ENCODE data around the gene PXMP2.

PXMP2 gene

DNA sequence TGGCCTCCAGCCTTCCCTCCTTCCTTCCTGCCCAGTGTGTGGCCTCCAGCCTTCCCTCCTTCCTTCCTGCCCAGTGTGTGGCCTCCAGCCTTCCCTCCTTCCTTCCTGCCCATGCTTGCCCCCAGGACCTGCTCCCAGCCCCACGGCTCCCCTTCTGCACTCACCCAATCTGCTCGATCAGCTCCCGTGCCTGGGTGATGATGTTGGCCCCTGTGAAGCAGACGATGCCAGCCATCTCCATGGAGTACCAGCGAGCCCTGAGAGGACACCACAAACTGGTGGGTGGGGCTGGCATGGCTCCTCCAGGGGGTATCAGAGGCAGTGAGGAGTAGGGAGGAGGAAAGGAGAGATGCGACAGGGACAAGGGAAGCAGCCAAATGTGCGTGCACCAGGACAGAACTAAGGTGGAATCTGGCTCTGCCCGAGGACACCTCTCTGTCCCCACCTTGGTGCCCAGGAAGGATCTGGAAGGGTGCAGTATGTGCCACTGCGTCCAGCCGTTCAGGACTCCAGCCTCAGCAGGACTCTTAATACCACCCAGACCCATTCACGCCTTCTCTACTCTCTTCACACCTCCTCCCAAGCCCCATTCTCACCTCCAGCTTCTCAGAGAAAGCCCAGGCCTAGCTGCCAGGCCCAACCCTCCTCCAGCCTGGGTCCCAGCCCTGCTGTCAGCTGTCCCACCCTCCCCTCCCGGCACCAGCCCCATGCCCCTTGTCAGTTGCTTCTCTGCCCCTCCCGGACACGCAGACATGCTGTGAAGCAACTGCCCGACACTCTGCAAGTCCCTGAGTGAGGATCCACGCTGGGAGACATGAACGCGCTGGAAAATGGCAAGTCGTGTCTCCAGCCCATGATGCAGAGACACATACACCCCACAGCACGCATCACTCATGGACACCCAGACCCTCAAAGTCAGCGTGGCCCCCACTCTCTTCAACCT lies 22.9 kb upstream of the PXMP2 start:
- no peak overlapping the region for H3K9ac ChIP-seq (ENCODE audit: low read length)

DNA sequence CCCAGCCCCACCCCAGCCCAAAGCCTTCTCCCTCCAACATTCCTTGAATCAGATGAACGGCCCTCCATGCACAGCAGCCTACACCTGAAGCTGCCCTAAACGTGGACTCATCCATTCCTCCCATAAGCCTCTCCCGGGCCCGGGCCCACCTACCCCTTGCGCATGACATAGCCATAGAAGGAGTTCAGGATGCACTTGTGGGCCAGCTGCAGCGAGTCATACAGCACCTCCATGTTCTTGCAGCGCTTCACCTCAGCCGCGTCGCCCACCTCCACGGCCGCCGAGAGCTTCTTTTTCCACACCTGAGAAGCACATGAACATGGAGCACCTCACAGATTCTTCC lies 22.3 kb upstream of the PXMP2 start:
- no peak overlapping the region for H3K4me3 ChIP-seq (ENCODE audit: low read length)
- H3K9ac ChIP-seq (ENCODE audit: low read length) = no peak overlapping the region
- H3K27ac ChIP-seq (ENCODE audit: low read depth, low read length) = no peak overlapping the region
- no peaks in the 10 kb centered on the region for H3K4me1 ChIP-seq (ENCODE audit: control insufficient read depth, insufficient read depth, low read length)
- no peaks in the 10 kb centered on the region for H3K27me3 ChIP-seq (ENCODE audit: control insufficient read depth, insufficient read depth, low read length)
- H3K36me3 ChIP-seq (ENCODE audit: control insufficient read depth, insufficient read depth, low read length) = peaks cover 26% of the 10 kb centered on the region

More for the DNA sequence above, 22.9 kb upstream of the PXMP2 start:
- Histone ChIP-seq H3K4me1 (ENCODE audit: control insufficient read depth, insufficient read depth, low read length) (no peaks in the 10 kb centered on the region), H3K27ac (ENCODE audit: low read depth, low read length) (no peak overlapping the region), H3K4me3 (ENCODE audit: low read length) (no peak overlapping the region), H3K36me3 (ENCODE audit: control insufficient read depth, insufficient read depth, low read length) (peaks cover 23% of the 10 kb centered on the region), H3K27me3 (ENCODE audit: control insufficient read depth, insufficient read depth, low read length) (no peaks in the 10 kb centered on the region)

DNA sequence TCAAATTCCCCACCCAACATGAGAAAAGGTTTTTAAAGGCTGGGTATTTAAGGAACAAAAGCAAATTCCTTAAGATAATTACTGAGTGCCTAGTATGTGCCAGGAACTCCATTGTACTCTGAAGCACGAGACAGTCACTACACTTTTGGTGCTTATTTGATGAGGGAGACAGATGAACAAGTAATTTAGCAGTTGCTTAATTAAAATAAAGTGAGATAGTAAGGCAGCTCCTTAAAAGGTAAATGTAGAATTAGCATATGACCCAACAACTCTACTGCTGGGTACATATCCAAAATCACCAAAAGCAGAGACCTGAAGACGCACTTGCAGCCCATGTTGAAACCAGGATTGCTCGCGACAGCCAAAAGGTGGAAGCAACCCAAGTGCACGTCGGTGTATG lies 21.6 kb upstream of the PXMP2 start:
- Histone ChIP-seq H3K4me3 (ENCODE audit: low read length) (no peak overlapping the region), H3K27me3 (ENCODE audit: control insufficient read depth, insufficient read depth, low read length) (no peaks in the 10 kb centered on the region), H3K9ac (ENCODE audit: low read length) (no peak overlapping the region), H3K36me3 (ENCODE audit: control insufficient read depth, insufficient read depth, low read length) (peaks cover 23% of the 10 kb centered on the region), H3K27ac (ENCODE audit: low read depth, low read length) (no peak overlapping the region), H3K4me1 (ENCODE audit: control insufficient read depth, insufficient read depth, low read length) (no peaks in the 10 kb centered on the region)

DNA sequence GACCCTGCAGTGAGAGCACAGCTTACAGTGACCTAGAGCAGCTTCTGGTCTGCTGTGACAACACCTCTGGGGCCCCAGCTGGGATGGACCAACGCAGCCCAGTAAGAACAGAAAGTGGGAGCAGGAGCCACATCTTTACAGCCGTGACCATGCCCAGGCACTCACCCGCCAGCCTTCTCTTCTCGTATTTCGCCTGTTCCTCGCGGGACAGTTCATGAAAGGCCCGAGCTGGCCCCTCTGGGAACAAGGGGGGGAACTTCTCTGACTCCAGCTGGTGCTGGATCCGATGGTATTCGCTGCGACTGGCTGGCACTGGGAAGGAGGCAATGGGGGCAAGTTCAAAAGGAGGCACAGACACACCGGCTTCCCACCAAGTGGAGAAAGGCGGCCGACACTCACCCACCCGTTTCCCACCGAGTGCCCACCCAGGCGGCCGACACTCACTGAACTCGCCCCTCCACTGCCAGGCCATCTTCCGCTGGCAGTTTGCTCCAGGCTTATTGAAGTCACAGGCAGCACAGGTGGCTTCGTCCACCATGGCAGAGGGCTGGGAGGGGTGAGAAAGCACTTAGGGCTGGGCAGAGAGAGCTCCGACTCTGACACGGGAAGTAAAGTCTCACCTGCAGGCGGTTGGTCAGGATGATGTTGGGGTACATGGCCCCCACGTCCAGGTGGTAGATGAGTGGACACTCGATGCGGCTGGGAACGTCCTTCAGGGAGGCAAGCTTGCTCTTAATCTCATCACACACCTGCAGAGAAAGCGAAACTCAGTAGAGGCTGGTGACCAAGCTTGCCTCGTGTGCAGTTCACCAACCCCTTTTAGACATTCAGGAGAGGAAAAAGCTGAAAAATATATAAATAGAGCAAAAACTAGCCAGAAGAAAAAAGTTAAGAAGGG lies 18.9 kb upstream of the PXMP2 start:
- Histone ChIP-seq H3K27ac (ENCODE audit: low read depth, low read length) (no peak overlapping the region), H3K36me3 (ENCODE audit: control insufficient read depth, insufficient read depth, low read length) (peaks cover 25% of the 10 kb centered on the region), H3K4me1 (ENCODE audit: control insufficient read depth, insufficient read depth, low read length) (no peaks in the 10 kb centered on the region), H3K9ac (ENCODE audit: low read length) (no peak overlapping the region), H3K27me3 (ENCODE audit: control insufficient read depth, insufficient read depth, low read length) (no peaks in the 10 kb centered on the region), H3K4me3 (ENCODE audit: low read length) (no peak overlapping the region)

DNA sequence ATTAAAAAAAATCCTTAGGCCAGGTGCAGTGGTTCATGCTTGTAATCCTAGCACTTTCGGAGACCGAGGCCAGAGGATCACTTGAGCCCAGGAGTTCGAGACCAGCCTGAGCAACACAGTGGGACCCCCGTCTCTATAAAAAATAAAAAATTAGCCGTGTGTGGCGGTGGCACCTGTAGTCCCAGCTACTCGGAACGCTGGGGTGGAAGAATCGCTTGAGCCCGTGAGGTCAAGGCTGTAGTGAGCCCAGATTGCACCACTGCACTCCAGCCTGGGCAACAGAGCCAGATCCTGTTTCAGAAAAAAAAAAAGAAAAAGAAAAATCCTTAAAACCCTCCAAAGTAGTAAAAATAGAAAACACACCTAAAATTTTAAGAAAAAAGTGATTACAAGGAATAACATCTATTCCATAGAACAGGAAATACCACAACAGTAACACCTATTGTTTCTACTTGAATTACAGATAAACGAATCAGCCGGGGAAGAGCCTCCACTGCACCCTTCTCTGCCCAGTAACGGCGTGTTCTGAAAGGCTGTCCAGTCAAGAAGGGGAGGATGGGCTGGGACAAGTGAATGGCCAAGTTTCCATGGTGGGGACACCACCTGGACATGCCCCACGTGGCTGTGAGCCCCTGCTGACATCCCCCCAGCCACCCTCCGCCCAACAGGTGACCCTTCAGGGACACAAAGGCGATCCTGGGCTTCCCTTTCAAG lies 18.1 kb upstream of the PXMP2 start:
- no peaks in the 10 kb centered on the region for H3K27me3 ChIP-seq (ENCODE audit: control insufficient read depth, insufficient read depth, low read length)
- no peaks in the 10 kb centered on the region for H3K4me1 ChIP-seq (ENCODE audit: control insufficient read depth, insufficient read depth, low read length)
- peaks cover 22% of the 10 kb centered on the region for H3K36me3 ChIP-seq (ENCODE audit: control insufficient read depth, insufficient read depth, low read length)
- no peak overlapping the region for H3K9ac ChIP-seq (ENCODE audit: low read length)
- H3K4me3 ChIP-seq (ENCODE audit: low read length) = no peak overlapping the region
- no peak overlapping the region for H3K27ac ChIP-seq (ENCODE audit: low read depth, low read length)

DNA sequence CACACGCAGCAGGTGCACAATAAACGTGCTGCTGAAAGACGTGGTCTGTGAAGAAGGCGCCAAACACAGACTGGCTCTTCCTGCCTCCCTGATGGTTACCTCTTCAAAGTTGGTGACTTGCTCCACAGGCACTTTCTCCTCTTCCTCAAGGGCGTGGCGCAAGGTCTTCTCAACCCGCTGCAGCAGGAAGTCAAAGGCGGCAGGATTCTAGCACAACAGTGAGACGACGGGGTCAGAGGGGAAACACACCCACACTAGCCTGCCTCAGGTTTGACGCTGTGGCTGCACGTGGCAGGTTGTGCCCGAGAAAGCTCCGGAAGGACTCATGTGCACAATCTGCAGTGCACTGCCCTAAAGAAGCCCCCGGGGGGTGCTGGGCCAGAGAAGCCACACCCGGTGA lies 15.3 kb upstream of the PXMP2 start:
- no peak overlapping the region for H3K4me3 ChIP-seq (ENCODE audit: low read length)
- no peaks in the 10 kb centered on the region for H3K27me3 ChIP-seq (ENCODE audit: control insufficient read depth, insufficient read depth, low read length)
- peaks cover 27% of the 10 kb centered on the region for H3K36me3 ChIP-seq (ENCODE audit: control insufficient read depth, insufficient read depth, low read length)
- H3K9ac ChIP-seq (ENCODE audit: low read length) = no peak overlapping the region
- H3K4me1 ChIP-seq (ENCODE audit: control insufficient read depth, insufficient read depth, low read length) = no peaks in the 10 kb centered on the region
- H3K27ac ChIP-seq (ENCODE audit: low read depth, low read length) = no peak overlapping the region

DNA sequence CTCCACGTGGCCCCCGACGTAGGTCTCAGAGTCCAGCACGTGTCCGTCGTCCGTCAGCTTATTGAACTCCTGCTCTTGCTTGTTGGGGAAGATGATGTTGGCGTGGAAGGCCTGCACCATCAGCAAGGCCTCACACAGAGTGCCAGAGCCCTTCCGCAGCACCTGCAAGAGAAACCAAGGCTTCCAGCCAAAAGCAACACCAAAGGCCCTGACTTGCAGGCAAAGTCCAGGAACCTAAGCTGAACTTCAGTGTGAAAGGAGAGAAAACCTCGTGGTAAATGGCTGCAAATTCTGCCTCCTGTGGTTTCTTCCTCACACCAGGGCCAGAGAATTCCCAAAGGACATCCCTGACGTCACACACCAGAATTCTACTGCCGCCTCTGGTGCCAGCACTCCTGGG lies 14.7 kb upstream of the PXMP2 start:
- Histone ChIP-seq H3K36me3 (ENCODE audit: control insufficient read depth, insufficient read depth, low read length) (peaks cover 27% of the 10 kb centered on the region), H3K4me3 (ENCODE audit: low read length) (no peak overlapping the region), H3K27ac (ENCODE audit: low read depth, low read length) (no peak overlapping the region), H3K9ac (ENCODE audit: low read length) (no peak overlapping the region), H3K4me1 (ENCODE audit: control insufficient read depth, insufficient read depth, low read length) (no peaks in the 10 kb centered on the region), H3K27me3 (ENCODE audit: control insufficient read depth, insufficient read depth, low read length) (no peaks in the 10 kb centered on the region)

DNA sequence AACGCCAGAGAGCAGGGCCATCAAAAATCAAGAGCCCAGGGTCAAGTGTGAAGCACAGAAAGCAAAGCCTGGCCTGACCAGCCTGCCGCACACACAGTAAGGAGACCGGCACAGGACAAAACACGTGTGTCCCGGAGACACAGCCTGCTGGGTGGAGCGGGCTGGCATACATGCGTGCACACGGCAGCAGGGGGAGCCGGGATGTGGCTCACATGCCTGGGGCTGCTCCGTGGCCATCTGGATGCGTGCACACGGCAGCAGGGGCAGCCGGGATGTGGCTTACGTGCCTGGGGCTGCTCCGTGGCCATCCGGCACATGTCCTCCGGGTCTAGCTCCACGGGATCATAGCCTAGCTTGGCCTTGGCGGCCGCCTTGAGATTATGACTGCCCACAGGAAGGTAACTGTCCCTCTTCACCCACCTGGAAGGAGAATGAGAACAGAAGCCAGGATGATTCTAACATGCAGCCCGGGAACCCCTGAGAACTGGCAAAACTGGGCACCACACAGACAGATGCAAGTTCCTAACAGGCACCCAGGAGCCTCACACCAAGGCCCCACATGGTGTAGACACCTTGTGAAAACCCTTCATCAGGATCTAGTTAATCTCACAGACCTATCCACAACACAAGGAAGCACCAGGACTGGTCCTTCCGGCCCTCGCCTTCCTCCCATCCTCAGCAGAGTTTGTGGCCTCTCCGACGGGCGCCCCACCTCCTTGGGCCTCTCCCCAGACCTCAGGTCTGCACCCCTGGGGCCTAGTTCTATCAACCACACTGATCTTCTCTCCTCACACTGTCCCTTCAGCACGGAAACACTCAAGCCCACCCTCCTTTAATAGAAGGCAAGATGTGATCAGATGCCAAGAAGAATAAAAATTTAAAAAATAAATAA lies 13.9 kb upstream of the PXMP2 start:
- Histone ChIP-seq H3K27me3 (ENCODE audit: control insufficient read depth, insufficient read depth, low read length) (no peaks in the 10 kb centered on the region), H3K27ac (ENCODE audit: low read depth, low read length) (no peak overlapping the region), H3K4me1 (ENCODE audit: control insufficient read depth, insufficient read depth, low read length) (no peaks in the 10 kb centered on the region), H3K9ac (ENCODE audit: low read length) (no peak overlapping the region), H3K36me3 (ENCODE audit: control insufficient read depth, insufficient read depth, low read length) (peaks cover 25% of the 10 kb centered on the region), H3K4me3 (ENCODE audit: low read length) (no peak overlapping the region)

DNA sequence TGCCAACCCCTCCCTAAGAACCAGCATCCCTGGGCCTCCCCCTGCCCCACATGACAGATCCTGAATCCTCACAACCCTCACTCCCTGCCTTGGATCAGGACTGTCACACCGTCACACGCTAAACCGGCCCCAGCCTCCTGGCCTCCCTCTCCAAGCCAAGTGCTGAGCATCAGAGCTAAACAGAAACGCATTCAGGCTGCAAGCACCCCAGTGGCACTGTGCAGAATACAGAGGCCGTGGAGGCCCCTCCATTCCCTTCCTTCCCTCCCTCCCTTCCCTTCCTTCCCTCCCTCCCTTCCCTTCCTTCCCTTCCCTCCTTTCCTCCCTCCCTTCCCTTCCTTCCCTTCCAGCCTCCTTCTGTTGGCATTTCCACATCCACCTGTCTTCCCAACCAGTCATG lies 12.8 kb upstream of the PXMP2 start:
- Histone ChIP-seq H3K4me1 (ENCODE audit: control insufficient read depth, insufficient read depth, low read length) (no peaks in the 10 kb centered on the region), H3K27me3 (ENCODE audit: control insufficient read depth, insufficient read depth, low read length) (no peaks in the 10 kb centered on the region), H3K36me3 (ENCODE audit: control insufficient read depth, insufficient read depth, low read length) (peaks cover 25% of the 10 kb centered on the region), H3K27ac (ENCODE audit: low read depth, low read length) (no peak overlapping the region), H3K9ac (ENCODE audit: low read length) (no peak overlapping the region), H3K4me3 (ENCODE audit: low read length) (no peak overlapping the region)

DNA sequence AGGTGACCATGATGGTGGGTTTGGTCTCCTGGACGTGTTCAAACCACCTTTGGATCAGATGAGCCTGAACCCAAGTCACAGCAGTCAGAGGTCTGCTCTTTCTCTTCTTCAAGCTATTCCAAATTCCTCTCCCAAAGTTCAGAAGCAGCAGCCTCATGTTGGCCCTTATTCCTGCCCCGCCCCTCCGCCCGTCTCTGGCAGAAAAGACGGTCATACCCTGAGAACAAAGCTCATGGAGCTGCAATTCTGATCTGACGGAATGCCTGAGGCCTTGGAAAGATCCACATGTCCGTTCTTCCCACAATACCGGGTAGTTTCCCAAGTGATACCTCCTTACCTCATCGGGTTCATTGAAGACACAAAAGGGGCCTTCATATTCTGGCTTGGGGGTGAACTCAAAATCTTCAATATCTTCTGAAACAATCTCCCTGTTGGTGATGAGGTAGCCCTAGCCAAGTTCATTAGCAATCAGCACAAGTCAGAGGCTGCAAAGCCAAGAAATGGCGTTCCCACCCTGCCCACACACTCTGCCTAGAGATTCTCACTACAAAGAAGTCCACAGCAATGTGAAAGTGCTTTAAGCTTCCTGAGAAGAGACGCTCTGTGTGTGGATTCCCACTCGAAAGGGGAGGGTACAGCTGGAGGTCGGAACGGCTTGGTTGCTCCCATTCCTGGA lies 11.5 kb upstream of the PXMP2 start:
- Histone ChIP-seq H3K27me3 (ENCODE audit: control insufficient read depth, insufficient read depth, low read length) (no peaks in the 10 kb centered on the region), H3K4me3 (ENCODE audit: low read length) (no peak overlapping the region), H3K27ac (ENCODE audit: low read depth, low read length) (no peak overlapping the region), H3K4me1 (ENCODE audit: control insufficient read depth, insufficient read depth, low read length) (no peaks in the 10 kb centered on the region), H3K9ac (ENCODE audit: low read length) (no peak overlapping the region), H3K36me3 (ENCODE audit: control insufficient read depth, insufficient read depth, low read length) (peaks cover 22% of the 10 kb centered on the region)

DNA sequence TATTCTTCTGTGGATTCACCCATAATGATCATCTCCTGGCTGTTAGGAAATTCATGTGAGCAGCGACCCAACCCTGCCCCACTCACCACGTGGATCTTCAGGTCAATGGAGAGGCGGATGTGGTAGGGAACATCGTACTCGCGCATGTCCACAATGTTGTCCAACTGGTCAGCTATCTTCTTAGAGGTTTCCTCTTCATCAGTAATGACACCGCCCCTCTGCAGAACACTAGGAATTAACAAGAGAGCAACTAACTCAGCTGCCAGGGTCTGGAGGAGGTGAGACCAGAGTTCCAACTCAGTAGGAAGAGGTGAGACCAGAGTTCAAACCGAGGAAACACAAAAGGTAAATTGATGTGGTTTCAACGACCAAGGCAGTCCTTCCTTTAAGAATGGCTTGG lies 9.9 kb upstream of the PXMP2 start:
- peaks cover 16% of the 10 kb centered on the region for H3K36me3 ChIP-seq (ENCODE audit: control insufficient read depth, insufficient read depth, low read length)
- H3K27me3 ChIP-seq (ENCODE audit: control insufficient read depth, insufficient read depth, low read length) = no peaks in the 10 kb centered on the region
- no peaks in the 10 kb centered on the region for H3K4me1 ChIP-seq (ENCODE audit: control insufficient read depth, insufficient read depth, low read length)
- H3K4me3 ChIP-seq (ENCODE audit: low read length) = no peak overlapping the region
- no peak overlapping the region for H3K27ac ChIP-seq (ENCODE audit: low read depth, low read length)
- no peak overlapping the region for H3K9ac ChIP-seq (ENCODE audit: low read length)
